ENCODE data around the gene CCL25. TPM values are rescaled to one million over a fixed set of nuclear protein-coding genes. Genes with fewer than 3 reads are reported as not detected.

CCL25 gene
- 1.4 and 5.6 TPM in 2 replicates for total RNA-seq (ENCODE audit: low replicate concordance)
- long read RNA-seq, result 0 reads

GRCh38 chr19:8052464-8052859 lies at the start of gene CCL25:
TSS of gene CCL25 (plus strand) at chr19:8052760. CDS start at chr19:8053050, 290 bp downstream.
- Mint-ChIP-seq H3K4me3 (no peak within 1 kb of the TSS), H3K4me1 (ENCODE audit: unreplicated experiment) (peaks cover 4% of the 10 kb centered on the region), H3K36me3 (no peaks in the 10 kb centered on the region), H3K27ac (peak within 1 kb of the TSS; percentile 51), H3K27me3 (peaks cover 2% of the 10 kb centered on the region), H3K9me3 (no peaks in the 10 kb centered on the region)
- TF ChIP-seq CTCF (conservative IDR thresholded peaks at IDR 0.05), result no peak
- DNase-seq (ENCODE audit: extremely low spot score, unreplicated experiment), result no peak

- Mint-ChIP-seq H3K27me3 (no peaks in the 10 kb centered on the region), H3K36me3 (peaks cover 9% of the 10 kb centered on the region), H3K27ac (peak overlapping the region; percentile 95), H3K4me1 (ENCODE audit: unreplicated experiment) (peaks cover 44% of the 10 kb centered on the region), H3K9me3 (no peaks in the 10 kb centered on the region), H3K4me3 (peak overlapping the region; percentile 100)
- no peak for DNase-seq (ENCODE audit: extremely low spot score, unreplicated experiment)
- TF ChIP-seq CTCF (conservative IDR thresholded peaks at IDR 0.05), result no peak
These were observed 48.6 kb upstream of the CCL25 start for GRCh38 chr19:8004001-8004400.

- DNase-seq (ENCODE audit: extremely low spot score, unreplicated experiment), result no peak
- Mint-ChIP-seq H3K4me1 (ENCODE audit: unreplicated experiment) (peaks cover 41% of the 10 kb centered on the region), H3K9me3 (no peaks in the 10 kb centered on the region), H3K4me3 (peak overlapping the region; percentile 100), H3K27ac (peak overlapping the region; percentile 95), H3K36me3 (peaks cover 9% of the 10 kb centered on the region), H3K27me3 (no peaks in the 10 kb centered on the region)
- no peak for TF ChIP-seq CTCF (conservative IDR thresholded peaks at IDR 0.05)
These were observed 47.6 kb upstream of the CCL25 start for GRCh38 chr19:8004723-8005513.

GRCh38 chr19:8005534-8006256 lies 46.9 kb upstream of the CCL25 start, which contains the start of gene ELAVL1:
TSS of gene ELAVL1 (minus strand) at chr19:8005641. CDS start at chr19:7991815, 13,826 bp downstream.
- H3K27ac Mint-ChIP-seq, result peak within 1 kb of the TSS; percentile 95
- no peaks in the 10 kb centered on the region for H3K27me3 Mint-ChIP-seq
- no peaks in the 10 kb centered on the region for H3K9me3 Mint-ChIP-seq
- peaks cover 9% of the 10 kb centered on the region for H3K36me3 Mint-ChIP-seq
- no peak for TF ChIP-seq CTCF (conservative IDR thresholded peaks at IDR 0.05)
- H3K4me1 Mint-ChIP-seq (ENCODE audit: unreplicated experiment), result peaks cover 35% of the 10 kb centered on the region
- peak within 1 kb of the TSS; percentile 100 for H3K4me3 Mint-ChIP-seq
- DNase-seq (ENCODE audit: extremely low spot score, unreplicated experiment), result peak; percentile 94

- Mint-ChIP-seq H3K27me3 (no peaks in the 10 kb centered on the region), H3K9me3 (no peaks in the 10 kb centered on the region), H3K4me3 (no peak overlapping the region), H3K36me3 (no peaks in the 10 kb centered on the region), H3K4me1 (ENCODE audit: unreplicated experiment) (peaks cover 14% of the 10 kb centered on the region), H3K27ac (no peak overlapping the region)
- DNase-seq (ENCODE audit: extremely low spot score, unreplicated experiment), result no peak
- peak; percentile 54 for TF ChIP-seq CTCF (conservative IDR thresholded peaks at IDR 0.05)
These were observed 34.8 kb upstream of the CCL25 start for GRCh38 chr19:8017808-8018207.

Measured in type B pancreatic cell (in vitro differentiated cells).